ENCODE results near the gene PCDHGB2. TPM values are rescaled to one million over a fixed set of nuclear protein-coding genes. Genes with fewer than 3 reads are reported as not detected.
A peak's percentile ranks its signal among the peaks of the same experiment; 100 is the strongest.
"Not testable (repeated sequence)": the region's sequence is repeated elsewhere in the genome, so short reads cannot be mapped to it uniquely, and the experiment has no call there.

Gene PCDHGB2
- 1.8 and 2.0 TPM in 2 replicates for total RNA-seq (2014; rRNA removed; shearing (Covaris generic))
- polyA plus RNA-seq (2014; cell fraction: nucleus; rRNA removed) = 2.0 and 3.0 TPM in 2 replicates

GRCh38 chr5:141359790-141360426, at the start of gene PCDHGB2:
TSS of gene PCDHGB2 (plus strand) at chr5:141359994. CDS start at chr5:141360136, 142 bp downstream.
- DNase-seq (ENCODE audit: extremely low read depth, low read depth) = peak; percentile 56

GRCh38 chr5:141313711-141314110, 46.1 kb upstream of the PCDHGB2 start:
- DNase-seq (ENCODE audit: extremely low read depth, low read depth) = no peak

GRCh38 chr5:141316963-141317362, 42.8 kb upstream of the PCDHGB2 start:
- DNase-seq (ENCODE audit: extremely low read depth, low read depth) = not testable (repeated sequence)

GRCh38 chr5:141319202-141319601, 40.6 kb upstream of the PCDHGB2 start:
- no peak for DNase-seq (ENCODE audit: extremely low read depth, low read depth)

- no peak for DNase-seq (ENCODE audit: extremely low read depth, low read depth)
Measured at GRCh38 chr5:141319699-141320098, 40.1 kb upstream of the PCDHGB2 start.

- DNase-seq (ENCODE audit: extremely low read depth, low read depth) = peak; percentile 94
Measured at GRCh38 chr5:141320225-141321169, 39.3 kb upstream of the PCDHGB2 start, which contains the start of gene TAF7. TSS of gene TAF7 (minus strand) at chr5:141320784. CDS start at chr5:141320044, 740 bp downstream.

GRCh38 chr5:141322261-141322660, 37.5 kb upstream of the PCDHGB2 start:
- DNase-seq (ENCODE audit: extremely low read depth, low read depth) = no peak

GRCh38 chr5:141326088-141326854, 33.5 kb upstream of the PCDHGB2 start:
- DNase-seq (ENCODE audit: extremely low read depth, low read depth) = peak; percentile 80

GRCh38 chr5:141328231-141328630, 31.6 kb upstream of the PCDHGB2 start:
- DNase-seq (ENCODE audit: extremely low read depth, low read depth) = no peak

- peak; percentile 46 for DNase-seq (ENCODE audit: extremely low read depth, low read depth)
Measured at GRCh38 chr5:141330299-141331080, 29.3 kb upstream of the PCDHGB2 start, which contains the start of gene PCDHGA1. TSS of gene PCDHGA1 (plus strand) at chr5:141330514.

- DNase-seq (ENCODE audit: extremely low read depth, low read depth) = not testable (repeated sequence)
Measured at GRCh38 chr5:141332571-141332970, 27.2 kb upstream of the PCDHGB2 start.

- no peak for DNase-seq (ENCODE audit: extremely low read depth, low read depth)
Measured at GRCh38 chr5:141338538-141339306, 21.1 kb upstream of the PCDHGB2 start, which contains the start of gene PCDHGA2. TSS of gene PCDHGA2 (plus strand) at chr5:141338760.

- not testable (repeated sequence) for DNase-seq (ENCODE audit: extremely low read depth, low read depth)
Measured at GRCh38 chr5:141340781-141341354, 18.9 kb upstream of the PCDHGB2 start.

- no peak for DNase-seq (ENCODE audit: extremely low read depth, low read depth)
Measured at GRCh38 chr5:141342773-141343172, 17.0 kb upstream of the PCDHGB2 start.

GRCh38 chr5:141343242-141343952, 16.4 kb upstream of the PCDHGB2 start, which contains the start of gene PCDHGA3:
TSS of gene PCDHGA3 (plus strand) at chr5:141343829. CDS start at chr5:141344034, 205 bp downstream.
- DNase-seq (ENCODE audit: extremely low read depth, low read depth) = no peak

- DNase-seq (ENCODE audit: extremely low read depth, low read depth) = no peak
Measured at GRCh38 chr5:141343953-141344463, 15.8 kb upstream of the PCDHGB2 start.

- no peak for DNase-seq (ENCODE audit: extremely low read depth, low read depth)
Measured at GRCh38 chr5:141345327-141345726, 14.5 kb upstream of the PCDHGB2 start.

- DNase-seq (ENCODE audit: extremely low read depth, low read depth) = not testable (repeated sequence)
Measured at GRCh38 chr5:141346017-141346416, 13.8 kb upstream of the PCDHGB2 start.

All from NCI-H460 (cell line).